Activated naive CD8-positive, alpha-beta T cell treated with anti-CD3 and anti-CD28 coated beads, Interleukin-2, amount 50 U/mL, for 24 hours (primary cell): ENCODE results near the gene TBL3.

Experiments
- ATAC-seq: fragments of 150-1000 bp; cut with Tn5 transposase; one replicate; pipeline ENCODE4 v1.10.0; 2021
- DNase-seq: peaks from one replicate; pipeline ENCODE4 v3.0.0; 2021
- H3K27ac Mint-ChIP-seq: one replicate; pipeline ENCODE4 v1.8.0; 2021; ENCODE audit warnings: mild to moderate bottlenecking, mixed read lengths
- H3K27me3 Mint-ChIP-seq: one replicate; pipeline ENCODE4 v1.8.0; 2021; ENCODE audit warnings: mixed read lengths
- H3K36me3 Mint-ChIP-seq: one replicate; pipeline ENCODE4 v1.8.0; 2021; ENCODE audit warnings: low read depth, mixed read lengths
- H3K4me1 Mint-ChIP-seq: one replicate; pipeline ENCODE4 v1.8.0; 2021; ENCODE audit warnings: mixed read lengths
- H3K4me3 Mint-ChIP-seq: one replicate; pipeline ENCODE4 v1.8.0; 2021; ENCODE audit warnings: mild to moderate bottlenecking, moderate library complexity, mixed read lengths
- H3K9me3 Mint-ChIP-seq: one replicate; pipeline ENCODE4 v1.8.0; 2021; ENCODE audit warnings: mixed read lengths

The TBL3 gene

DNA sequence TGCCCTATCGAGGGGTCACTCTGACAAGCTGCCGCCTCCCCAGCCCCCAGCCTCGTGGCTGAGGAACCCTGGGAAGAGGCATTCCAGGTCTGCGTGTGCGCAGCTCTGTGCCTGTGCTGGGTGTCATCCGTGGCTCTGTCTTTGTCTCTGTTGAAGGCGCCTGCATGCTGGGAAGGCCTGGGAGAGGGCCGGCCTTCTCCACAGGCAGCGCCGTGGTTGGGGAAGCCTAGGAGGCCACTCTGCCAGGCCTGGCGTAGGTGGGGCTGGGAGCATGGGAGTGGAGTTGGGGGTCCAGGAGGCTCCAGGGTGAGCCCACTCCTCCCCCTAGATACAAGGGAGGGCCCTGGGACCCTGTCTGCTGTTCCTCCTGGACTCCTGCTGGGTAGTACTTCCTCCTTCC is 58.2 kb downstream of the TBL3 start:
- Mint-ChIP-seq H3K4me3 (no peak overlapping the region), H3K36me3 (no peaks in the 10 kb centered on the region), H3K9me3 (no peaks in the 10 kb centered on the region), H3K4me1 (peaks cover 7% of the 10 kb centered on the region), H3K27me3 (peaks cover 9% of the 10 kb centered on the region), H3K27ac (no peak overlapping the region)
- DNase-seq (no peak), ATAC-seq (no peak)

DNA sequence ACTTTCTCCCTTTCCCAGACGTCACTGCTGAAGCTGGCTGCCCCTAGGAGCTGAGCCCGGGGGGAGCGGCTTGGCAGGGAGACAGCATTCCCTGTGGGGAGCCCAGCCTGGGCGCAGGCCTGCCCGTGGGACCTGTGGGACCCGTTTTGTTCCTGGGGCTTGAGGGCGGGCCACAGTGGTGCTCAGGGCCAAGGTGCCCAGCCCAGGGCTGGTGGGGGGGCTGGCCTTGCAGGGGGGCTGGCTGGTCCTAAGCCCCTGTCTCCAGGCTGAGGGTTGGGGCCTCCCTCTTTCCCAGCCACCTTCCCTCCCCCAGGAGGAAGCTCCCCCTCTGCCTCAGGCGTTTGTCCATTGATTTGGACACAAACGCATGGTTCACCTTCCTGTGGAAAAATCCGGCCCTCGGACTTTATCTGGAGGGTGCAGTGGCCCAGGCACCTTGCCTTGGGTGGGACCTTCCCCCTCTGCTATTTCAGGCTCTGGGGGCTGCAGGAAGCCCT is 59.3 kb downstream of the TBL3 start:
- H3K4me3 Mint-ChIP-seq: no peak overlapping the region
- no peaks in the 10 kb centered on the region for H3K36me3 Mint-ChIP-seq
- H3K27ac Mint-ChIP-seq: no peak overlapping the region
- peaks cover 5% of the 10 kb centered on the region for H3K4me1 Mint-ChIP-seq
- ATAC-seq (no peak), DNase-seq (no peak)
- peaks cover 4% of the 10 kb centered on the region for H3K27me3 Mint-ChIP-seq
- no peaks in the 10 kb centered on the region for H3K9me3 Mint-ChIP-seq
